Measurements from ENCODE around the gene TSC2. TPM values are rescaled to one million over a fixed set of nuclear protein-coding genes. Genes with fewer than 3 reads are reported as not detected.

TSC2 gene
- total RNA-seq, 2 donors from 2014 or later: 86.3 to 168 TPM

- intact Hi-C loops (cut with DNase I): no loop called here
- no peak for DNase-seq (ENCODE audit: low spot score)
- TF ChIP-seq POLR2AphosphoS5 (IDR thresholded peaks at IDR 0.05) (no peak), POLR2A (IDR thresholded peaks at IDR 0.05) (no peak)
- TF ChIP-seq, protein P1, sequence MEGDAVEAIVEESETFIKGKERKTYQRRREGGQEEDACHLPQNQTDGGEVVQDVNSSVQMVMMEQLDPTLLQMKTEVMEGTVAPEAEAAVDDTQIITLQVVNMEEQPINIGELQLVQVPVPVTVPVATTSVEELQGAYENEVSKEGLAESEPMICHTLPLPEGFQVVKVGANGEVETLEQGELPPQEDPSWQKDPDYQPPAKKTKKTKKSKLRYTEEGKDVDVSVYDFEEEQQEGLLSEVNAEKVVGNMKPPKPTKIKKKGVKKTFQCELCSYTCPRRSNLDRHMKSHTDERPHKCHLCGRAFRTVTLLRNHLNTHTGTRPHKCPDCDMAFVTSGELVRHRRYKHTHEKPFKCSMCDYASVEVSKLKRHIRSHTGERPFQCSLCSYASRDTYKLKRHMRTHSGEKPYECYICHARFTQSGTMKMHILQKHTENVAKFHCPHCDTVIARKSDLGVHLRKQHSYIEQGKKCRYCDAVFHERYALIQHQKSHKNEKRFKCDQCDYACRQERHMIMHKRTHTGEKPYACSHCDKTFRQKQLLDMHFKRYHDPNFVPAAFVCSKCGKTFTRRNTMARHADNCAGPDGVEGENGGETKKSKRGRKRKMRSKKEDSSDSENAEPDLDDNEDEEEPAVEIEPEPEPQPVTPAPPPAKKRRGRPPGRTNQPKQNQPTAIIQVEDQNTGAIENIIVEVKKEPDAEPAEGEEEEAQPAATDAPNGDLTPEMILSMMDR (IDR thresholded peaks at IDR 0.05): no peak
- Histone ChIP-seq H3K9me3 (no peaks in the 10 kb centered on the region), H3K4me3 (no peak overlapping the region), H3K27ac (no peak overlapping the region), H3K36me3 (no peaks in the 10 kb centered on the region), H3K4me1 (replicated peaks) (peaks cover 9% of the 10 kb centered on the region), H3K27me3 (replicated peaks; ENCODE audit: insufficient read depth) (peaks cover 5% of the 10 kb centered on the region)
- 40% methylated on average over 13 of the region's 13 CpGs for WGBS
Observed at GRCh38 chr16:2016407-2016922, 31.3 kb upstream of the TSC2 start.

DNA sequence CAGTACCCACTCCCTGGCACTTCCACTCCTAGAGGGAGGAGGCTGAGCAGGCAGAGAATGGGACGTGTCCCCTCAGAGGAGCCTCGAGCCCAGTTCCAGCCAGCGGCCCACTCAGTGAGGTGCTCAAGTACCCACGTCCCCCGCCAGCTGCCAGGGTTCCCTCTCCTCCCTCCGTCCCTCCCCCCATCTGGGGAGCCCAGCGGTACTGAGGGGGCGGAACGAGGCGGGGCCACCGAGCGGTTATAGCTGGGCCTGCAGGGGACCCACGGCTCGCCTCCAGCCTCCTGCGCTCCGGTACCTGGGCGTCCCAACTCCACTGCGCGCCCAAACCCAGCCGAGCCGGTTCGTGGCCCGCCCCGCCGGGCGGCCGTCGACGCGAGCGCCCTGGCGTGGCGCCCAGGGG, 28.3 kb upstream of the TSC2 start, which contains the start of gene NPW:
Gene NPW, plus strand, starts transcription at position 268 of the 403 bp plus-strand sequence.
- Histone ChIP-seq H3K36me3 (no peaks in the 10 kb centered on the region), H3K27ac (no peak within 1 kb of the TSS), H3K9me3 (no peaks in the 10 kb centered on the region), H3K4me1 (replicated peaks) (peaks cover 9% of the 10 kb centered on the region), H3K27me3 (replicated peaks; ENCODE audit: insufficient read depth) (peaks cover 5% of the 10 kb centered on the region), H3K4me3 (no peak within 1 kb of the TSS)
- WGBS: 5% methylated on average over 10 of the region's 33 CpGs
- intact Hi-C loops (cut with DNase I): no loop called here
- TF ChIP-seq, protein P1 (IDR thresholded peaks at IDR 0.05): no peak
- TF ChIP-seq POLR2AphosphoS5 (IDR thresholded peaks at IDR 0.05): no peak
- no peak for TF ChIP-seq POLR2A (IDR thresholded peaks at IDR 0.05)
- DNase-seq (ENCODE audit: low spot score): no peak

DNA sequence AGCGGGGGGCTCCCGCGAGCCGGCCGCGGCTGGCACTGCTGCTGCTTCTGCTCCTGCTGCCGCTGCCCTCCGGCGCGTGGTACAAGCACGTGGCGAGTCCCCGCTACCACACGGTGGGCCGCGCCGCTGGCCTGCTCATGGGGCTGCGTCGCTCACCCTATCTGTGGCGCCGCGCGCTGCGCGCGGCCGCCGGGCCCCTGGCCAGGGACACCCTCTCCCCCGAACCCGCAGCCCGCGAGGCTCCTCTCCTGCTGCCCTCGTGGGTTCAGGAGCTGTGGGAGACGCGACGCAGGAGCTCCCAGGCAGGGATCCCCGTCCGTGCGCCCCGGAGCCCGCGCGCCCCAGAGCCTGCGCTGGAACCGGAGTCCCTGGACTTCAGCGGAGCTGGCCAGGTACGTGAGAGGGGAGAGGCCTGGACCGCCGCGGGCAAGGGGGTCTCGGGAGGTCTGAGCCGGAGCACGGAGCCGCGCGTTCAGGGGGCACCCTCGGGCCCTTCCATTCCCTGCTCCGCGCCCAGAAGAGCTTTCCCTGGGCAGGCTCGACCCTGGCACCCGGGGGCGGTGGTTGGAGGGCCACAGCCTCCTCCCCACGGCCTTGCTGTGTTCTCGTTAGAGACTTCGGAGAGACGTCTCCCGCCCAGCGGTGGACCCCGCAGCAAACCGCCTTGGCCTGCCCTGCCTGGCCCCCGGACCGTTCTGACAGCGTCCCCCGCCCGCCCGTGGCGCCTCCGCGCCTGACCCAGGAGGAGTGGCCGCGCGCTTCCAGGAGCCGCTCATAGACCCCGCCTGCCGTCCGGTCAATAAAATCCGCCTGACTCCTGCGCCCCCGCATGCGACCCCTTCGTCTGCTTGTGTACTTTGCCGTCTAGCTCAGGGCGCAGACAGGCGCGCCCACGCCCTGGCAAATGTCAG, 27.6 kb upstream of the TSC2 start:
- under 1% methylated on average over 33 of the region's 96 CpGs for WGBS
- TF ChIP-seq, protein P1 (IDR thresholded peaks at IDR 0.05): no peak
- TF ChIP-seq POLR2AphosphoS5 (IDR thresholded peaks at IDR 0.05) (no peak), POLR2A (IDR thresholded peaks at IDR 0.05) (no peak)
- Histone ChIP-seq H3K9me3 (no peaks in the 10 kb centered on the region), H3K36me3 (no peaks in the 10 kb centered on the region), H3K27me3 (replicated peaks; ENCODE audit: insufficient read depth) (peaks cover 5% of the 10 kb centered on the region), H3K27ac (no peak overlapping the region), H3K4me1 (replicated peaks) (peaks cover 9% of the 10 kb centered on the region), H3K4me3 (no peak overlapping the region)
- intact Hi-C loops (cut with DNase I): loop anchor here (10.0 kb wide), 1 partner anchor 225 kb away; no protein-coding TSS in a partner anchor
- DNase-seq (ENCODE audit: low spot score): no peak

DNA sequence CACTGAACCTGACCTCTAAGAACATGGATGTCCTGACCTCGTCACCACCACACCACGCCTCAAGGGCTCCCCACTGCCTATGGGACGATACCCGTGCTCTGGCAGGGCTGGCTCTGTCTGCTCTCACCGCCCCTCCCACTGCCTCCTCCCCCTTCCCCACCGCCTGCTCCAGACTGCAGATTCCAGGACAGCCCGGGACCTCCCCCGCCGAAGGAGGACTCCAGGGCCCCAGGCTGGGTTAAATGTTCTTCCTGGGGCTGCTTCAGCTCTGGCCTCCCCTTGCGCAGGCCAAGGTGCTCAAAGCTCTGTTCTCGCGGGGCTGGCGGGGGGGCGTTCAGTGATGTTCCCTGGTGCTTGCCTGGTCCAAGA, 25.1 kb upstream of the TSC2 start:
- Histone ChIP-seq H3K4me3 (peak overlapping the region in 1 of 2 donors; percentile 23), H3K27me3 (replicated peaks; ENCODE audit: insufficient read depth) (peaks cover 5% of the 10 kb centered on the region), H3K4me1 (replicated peaks) (peaks cover 9% of the 10 kb centered on the region), H3K36me3 (no peaks in the 10 kb centered on the region), H3K27ac (peak overlapping the region in 1 of 2 donors; percentile 71), H3K9me3 (no peaks in the 10 kb centered on the region)
- intact Hi-C loops (cut with DNase I): loop anchor here (2.0 to 10.0 kb wide), 2 partner anchors 118 to 222 kb away; no protein-coding TSS in a partner anchor
- no peak for DNase-seq (ENCODE audit: low spot score)
- TF ChIP-seq, protein P1 (IDR thresholded peaks at IDR 0.05): no peak
- TF ChIP-seq POLR2A (IDR thresholded peaks at IDR 0.05) (no peak), POLR2AphosphoS5 (IDR thresholded peaks at IDR 0.05) (no peak)
- 1% methylated on average over 14 of the region's 14 CpGs for WGBS
